WTC11 (cell line): ENCODE measurements around the gene MAGEA3.

Experiments
- ATF2 ChIP-seq: sonication (generic); formaldehyde crosslinking; IDR thresholded peaks from 2 replicates; pipeline ENCODE4 v1.8.1; 2022; ENCODE audit warnings: low read depth, missing genetic modification reagents, borderline replicate concordance
- CTCF ChIP-seq: fragments of 200-600 bp; IDR thresholded peaks from 2 replicates; pipeline ENCODE4 v1.8.0; 2022; ENCODE audit warnings: antibody characterized with exemption
- MAX ChIP-seq: sonication (generic); formaldehyde crosslinking; IDR thresholded peaks from 2 replicates; pipeline ENCODE4 v1.8.0; 2022; ENCODE audit warnings: mild to moderate bottlenecking, missing genetic modification reagents
- ZNF281 ChIP-seq: sonication (generic); formaldehyde crosslinking; IDR thresholded peaks from 2 replicates; pipeline ENCODE4 v1.8.0; 2023; ENCODE audit warnings: mild to moderate bottlenecking, missing genetic modification reagents

DNA sequence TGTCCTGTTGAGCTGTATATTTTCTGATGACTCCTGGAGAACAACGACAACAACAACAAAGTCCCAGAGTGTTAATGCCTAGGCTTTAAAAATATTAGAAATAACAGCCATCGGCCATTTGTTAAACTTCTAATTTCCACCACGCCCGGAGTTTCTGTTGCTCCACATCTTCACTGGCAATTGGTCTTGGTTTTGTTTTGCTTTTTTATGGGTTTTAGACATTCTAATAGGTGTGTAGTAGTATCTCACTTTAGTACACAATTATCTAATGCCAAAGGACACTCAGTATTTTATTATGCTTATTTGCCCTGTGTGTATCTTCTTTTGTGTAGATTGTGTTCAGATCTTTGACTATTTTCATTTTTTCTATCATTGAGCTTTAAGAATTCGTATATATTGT is 40.0 kb downstream of the MAGEA3 start:
- TF ChIP-seq MAX (no peak), CTCF (no peak), ZNF281 (CRISPR knock-in tag) (no peak), ATF2 (CRISPR knock-in tag) (no peak)
